ENCODE data around the gene DIDO1. TPM values are rescaled to one million over a fixed set of nuclear protein-coding genes. Genes with fewer than 3 reads are reported as not detected.

Gene DIDO1
- total and polyA plus RNA-seq, 2 of the 4 experiments (the other 2 are of a cell fraction): 21.8 to 28.1 TPM

- no peak overlapping the region for H4K5ac ChIP-seq (ENCODE audit: low read depth, low read length)
- H2BK15ac ChIP-seq (ENCODE audit: low read depth, low read length): no peak overlapping the region
- no peak overlapping the region for H2AK9ac ChIP-seq (replicated peaks; ENCODE audit: low read depth, low read length, poor library complexity)
- DNase-seq (no peak), ATAC-seq (ENCODE audit: low read depth) (no peak)
- H3K4me1 ChIP-seq (ENCODE audit: control insufficient read depth, insufficient read depth, low read length): peaks cover 3% of the 10 kb centered on the region; the same call in 1 of the 2 replicates
- no peak overlapping the region for H3K4me3 ChIP-seq (ENCODE audit: insufficient read depth, low read depth, low read length)
- no peak overlapping the region for H3K4me2 ChIP-seq (ENCODE audit: low read depth, low read length)
- H4K20me1 ChIP-seq (ENCODE audit: insufficient read depth, low read length): no peaks in the 10 kb centered on the region
- no peak overlapping the region for H4K91ac ChIP-seq (ENCODE audit: insufficient read depth, low read depth, low read length)
- H2AK5ac ChIP-seq (ENCODE audit: low read depth, low read length): no peak overlapping the region
- H3K27me3 ChIP-seq (ENCODE audit: control insufficient read depth, insufficient read depth, low read length): no peaks in the 10 kb centered on the region; the same call in 1 of the 2 replicates
- no TSS peak for BruUV-seq (replicated peaks)
- no peak overlapping the region for H3K23ac ChIP-seq (ENCODE audit: low read depth, low read length)
- dilution Hi-C loops (cut with HindIII; ENCODE audit: low sequenced_read_pairs, unreplicated experiment) (no loop called here), in situ Hi-C loops (cut with MboI; ENCODE audit: low sequenced_read_pairs) (no loop called here), intact Hi-C loops (cut with micrococcal nuclease) (no loop called here)
- H4K8ac ChIP-seq (ENCODE audit: low read depth in 2 of 2, low read length in 2 of 2): no peak overlapping the region
- H3K9ac ChIP-seq (ENCODE audit: low read depth, low read length): no peak overlapping the region
- H3K14ac ChIP-seq (replicated peaks; ENCODE audit: low read depth, low read length): no peak overlapping the region
- no peak overlapping the region for H3K56ac ChIP-seq (ENCODE audit: extremely low read depth, insufficient read depth, low read length)
- ChIA-PET POLR2A (ENCODE audit: unreplicated experiment) (interaction anchor here (0.5 kb wide), 1 partner anchor 36 kb away, joined by 3 read pairs; no protein-coding TSS in a partner anchor), CTCF (no interaction called here)
- H3K36me3 ChIP-seq (ENCODE audit: control insufficient read depth, insufficient read depth, low read length): no peaks in the 10 kb centered on the region
- no peaks in the 10 kb centered on the region for H3K79me1 ChIP-seq (ENCODE audit: low read depth in 1 of 2, low read length in 2 of 2)
- H3K9me1 ChIP-seq (ENCODE audit: insufficient read depth, low read length): no peaks in the 10 kb centered on the region; the same call in 1 of the 2 replicates
- H3K9me3 ChIP-seq (ENCODE audit: control insufficient read depth, insufficient read depth, low read length): no peaks in the 10 kb centered on the region
- H3K4ac ChIP-seq (ENCODE audit: low read depth, low read length): no peak overlapping the region
- WGBS, 2 experiments (ENCODE audit: extremely low coverage in 2 of 2, insufficient read length in 1 of 2): 93% methylated on average over 19 of the region's 22 CpGs; no CpG with 5 or more reads in 1 of the 2 experiments
- no peak overlapping the region for H2AFZ ChIP-seq (replicated peaks; ENCODE audit: low read length, poor library complexity)
- H3K18ac ChIP-seq (ENCODE audit: low read depth, low read length): no peak overlapping the region
- no peak overlapping the region for H3K27ac ChIP-seq (ENCODE audit: insufficient read depth, low read length)
- TF ChIP-seq MAFK (IDR thresholded peaks at IDR 0.05; ENCODE audit: low read depth, low read length) (no peak), MAZ (IDR thresholded peaks at IDR 0.05; ENCODE audit: borderline replicate concordance, low read depth, low read length) (no peak), ELK1 (IDR thresholded peaks at IDR 0.05; ENCODE audit: borderline replicate concordance, low read depth, low read length) (no peak), BHLHE40 (IDR thresholded peaks at IDR 0.05; ENCODE audit: low read depth, low read length) (no peak), SMC3 (IDR thresholded peaks at IDR 0.05; ENCODE audit: low read depth, low read length) (no peak), CEBPB (IDR thresholded peaks at IDR 0.05; ENCODE audit: low read depth, low read length) (no peak), NFE2L2 (IDR thresholded peaks at IDR 0.05; ENCODE audit: low read depth, low read length) (no peak), RFX5 (IDR thresholded peaks at IDR 0.05; ENCODE audit: low read depth, low read length) (no peak), MXI1 (IDR thresholded peaks at IDR 0.05; ENCODE audit: borderline replicate concordance, low read depth, low read length) (no peak), RAD21 (IDR thresholded peaks at IDR 0.05; ENCODE audit: low read length) (no peak), CTCF (conservative IDR thresholded peaks at IDR 0.05; ENCODE audit: low read depth, low read length) (no peak), POLR2A (IDR thresholded peaks at IDR 0.05; ENCODE audit: low read depth, low read length) (no peak), FOS (IDR thresholded peaks at IDR 0.05; ENCODE audit: low read depth, low read length) (no peak), RCOR1 (IDR thresholded peaks at IDR 0.05; ENCODE audit: insufficient replicate concordance, low read length) (no peak), CHD1 (IDR thresholded peaks at IDR 0.05; ENCODE audit: low read depth, low read length) (no peak), USF2 (IDR thresholded peaks at IDR 0.05; ENCODE audit: low read depth, low read length) (no peak)
- H2BK5ac ChIP-seq (ENCODE audit: low read depth, low read length, poor library complexity, severe bottlenecking): no peak overlapping the region
- no peak overlapping the region for H2BK120ac ChIP-seq (ENCODE audit: low read depth, low read length)
- H2BK20ac ChIP-seq (ENCODE audit: low read depth, low read length): no peak overlapping the region
Observed at GRCh38 chr20:62830821-62831220, 95.5 kb downstream of the DIDO1 start.

All from IMR-90 (cell line).